Nephron progenitor cell (in vitro differentiated cells): ENCODE results near the gene RHBDF1.

Source experiments
- DNase-seq: peaks from one replicate; pipeline ENCODE4 v3.0.0; 2021
- H3K27ac Mint-ChIP-seq: 2 replicates; pipeline ENCODE4 v1.8.0; 2021; ENCODE audit warnings: mild to moderate bottlenecking, moderate library complexity, mixed read lengths
- H3K27me3 Mint-ChIP-seq: 2 replicates; pipeline ENCODE4 v1.8.0; 2021; ENCODE audit warnings: mild to moderate bottlenecking, low read depth, mixed read lengths; ENCODE audit not compliant: poor library complexity
- H3K36me3 Mint-ChIP-seq: 2 replicates; pipeline ENCODE4 v1.8.0; 2021; ENCODE audit warnings: low read depth, mixed read lengths
- H3K4me1 Mint-ChIP-seq: 2 replicates; pipeline ENCODE4 v1.8.0; 2021; ENCODE audit warnings: mixed read lengths
- H3K4me3 Mint-ChIP-seq: 2 replicates; pipeline ENCODE4 v1.8.0; 2021; ENCODE audit warnings: mild to moderate bottlenecking, moderate library complexity, mixed read lengths
- H3K9me3 Mint-ChIP-seq: 2 replicates; pipeline ENCODE4 v1.8.0; 2021; ENCODE audit warnings: mild to moderate bottlenecking, moderate library complexity, mixed read lengths
- CTCF ChIP-seq: fragments of 200-600 bp; sonication (generic); IDR thresholded peaks from 2 replicates; pipeline ENCODE4 v1.5.0; 2021; ENCODE audit warnings: antibody characterized with exemption

The RHBDF1 gene

GRCh38 chr16:97822-98221 lies 25.4 kb upstream of the RHBDF1 start:
- Mint-ChIP-seq H3K9me3 (no peaks in the 10 kb centered on the region), H3K27me3 (peaks cover 3% of the 10 kb centered on the region), H3K27ac (no peak overlapping the region), H3K36me3 (peaks cover 6% of the 10 kb centered on the region), H3K4me3 (no peak overlapping the region), H3K4me1 (peaks cover 20% of the 10 kb centered on the region)
- no peak for TF ChIP-seq CTCF
- no peak for DNase-seq

GRCh38 chr16:96935-97381 lies 24.5 kb upstream of the RHBDF1 start:
- peak; percentile 98 for TF ChIP-seq CTCF
- no peaks in the 10 kb centered on the region for H3K9me3 Mint-ChIP-seq
- DNase-seq: peak; percentile 91
- H3K27me3 Mint-ChIP-seq: peaks cover 3% of the 10 kb centered on the region
- H3K4me1 Mint-ChIP-seq: peaks cover 12% of the 10 kb centered on the region
- no peak overlapping the region for H3K27ac Mint-ChIP-seq
- peaks cover 6% of the 10 kb centered on the region for H3K36me3 Mint-ChIP-seq
- H3K4me3 Mint-ChIP-seq: no peak overlapping the region

- H3K27me3 Mint-ChIP-seq: peaks cover 3% of the 10 kb centered on the region
- no peak for TF ChIP-seq CTCF
- no peak overlapping the region for H3K27ac Mint-ChIP-seq
- no peak overlapping the region for H3K4me3 Mint-ChIP-seq
- no peaks in the 10 kb centered on the region for H3K9me3 Mint-ChIP-seq
- peaks cover 5% of the 10 kb centered on the region for H3K4me1 Mint-ChIP-seq
- no peak for DNase-seq
- H3K36me3 Mint-ChIP-seq: peaks cover 12% of the 10 kb centered on the region
These were observed 22.5 kb upstream of the RHBDF1 start for GRCh38 chr16:94918-95265.

GRCh38 chr16:92431-93339 lies 20.3 kb upstream of the RHBDF1 start:
- DNase-seq: no peak
- Mint-ChIP-seq H3K9me3 (no peaks in the 10 kb centered on the region), H3K36me3 (peaks cover 12% of the 10 kb centered on the region), H3K4me1 (no peaks in the 10 kb centered on the region), H3K27ac (no peak overlapping the region), H3K27me3 (peaks cover under 1% of the 10 kb centered on the region), H3K4me3 (no peak overlapping the region)
- no peak for TF ChIP-seq CTCF

- Mint-ChIP-seq H3K36me3 (peaks cover 12% of the 10 kb centered on the region), H3K27me3 (no peaks in the 10 kb centered on the region), H3K9me3 (no peaks in the 10 kb centered on the region), H3K4me1 (no peaks in the 10 kb centered on the region), H3K4me3 (no peak overlapping the region), H3K27ac (no peak overlapping the region)
- no peak for TF ChIP-seq CTCF
- no peak for DNase-seq
These were observed 19.1 kb upstream of the RHBDF1 start for GRCh38 chr16:91484-91883.
